GM21526 (cell line): Measurements from ENCODE around the gene ID3.

Experiments
- ATAC-seq: cut with Tn5 transposase; IDR thresholded peaks from one replicate; pipeline ENCODE4 v1.9.1; 2021; ENCODE audit warnings: moderate library complexity; ENCODE audit not compliant: unreplicated experiment, low FRiP score

ID3 gene

GRCh38 chr1:23567996-23568607 is 8.8 kb upstream of the ID3 start:
- ATAC-seq = no peak

GRCh38 chr1:23567629-23567995 is 8.3 kb upstream of the ID3 start:
- ATAC-seq = no peak

- ATAC-seq = no peak
Observed at GRCh38 chr1:23566304-23566703, 7.0 kb upstream of the ID3 start.

GRCh38 chr1:23565776-23566175 is 6.5 kb upstream of the ID3 start:
- ATAC-seq = no peak

GRCh38 chr1:23564529-23565122 is 5.3 kb upstream of the ID3 start:
- ATAC-seq = no peak

GRCh38 chr1:23563755-23564374 is 4.6 kb upstream of the ID3 start:
- ATAC-seq = no peak

- no peak for ATAC-seq
Observed at GRCh38 chr1:23563003-23563402, 3.7 kb upstream of the ID3 start.

- no peak for ATAC-seq
Observed at GRCh38 chr1:23562137-23562876, 3.0 kb upstream of the ID3 start.

GRCh38 chr1:23561813-23562100 is 2.5 kb upstream of the ID3 start:
- ATAC-seq = no peak

GRCh38 chr1:23561076-23561812 is 1.9 kb upstream of the ID3 start:
- no peak for ATAC-seq

- no peak for ATAC-seq
Observed at GRCh38 chr1:23559985-23560741, 862 bp upstream of the ID3 start.

- ATAC-seq = no peak
Observed at GRCh38 chr1:23558872-23559135, 497 bp downstream of the ID3 start.

GRCh38 chr1:23558140-23558871 is 995 bp downstream of the ID3 start:
- ATAC-seq = no peak

- no peak for ATAC-seq
Observed at GRCh38 chr1:23557471-23558124, 1.7 kb downstream of the ID3 start.

GRCh38 chr1:23556635-23557470 is 2.4 kb downstream of the ID3 start:
- ATAC-seq = no peak

- no peak for ATAC-seq
Observed at GRCh38 chr1:23555986-23556634, 3.2 kb downstream of the ID3 start.

GRCh38 chr1:23555270-23555985 is 3.9 kb downstream of the ID3 start:
- no peak for ATAC-seq
